ENCODE data around the gene EPS8.
"Not testable (repeated sequence)": the region's sequence is repeated elsewhere in the genome, so short reads cannot be mapped to it uniquely, and the experiment has no call there.

Gene EPS8

GRCh38 chr12:15646581-15646980 is 142.6 kb downstream of the EPS8 start:
- no peak for DNase-seq (ENCODE audit: low read depth)

DNA sequence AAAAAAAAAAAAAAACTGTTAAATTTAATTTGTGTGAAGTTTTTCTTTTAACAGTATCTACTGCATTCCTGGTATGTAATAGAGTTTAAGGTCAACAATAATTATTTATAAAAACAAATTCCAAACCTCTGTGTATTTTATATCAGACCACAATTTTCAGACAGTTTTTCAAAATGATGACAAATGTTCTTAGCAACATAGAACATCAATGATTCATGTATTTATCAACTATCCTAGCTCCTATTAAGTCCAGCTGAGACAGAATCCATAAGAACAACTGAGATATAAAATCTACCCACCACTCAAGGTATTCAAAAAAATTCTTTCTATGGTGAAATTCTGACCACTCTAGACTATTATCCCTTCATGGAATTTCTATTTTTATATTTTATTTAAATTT is 144.5 kb downstream of the EPS8 start:
- no peak for DNase-seq (ENCODE audit: low read depth)

DNA sequence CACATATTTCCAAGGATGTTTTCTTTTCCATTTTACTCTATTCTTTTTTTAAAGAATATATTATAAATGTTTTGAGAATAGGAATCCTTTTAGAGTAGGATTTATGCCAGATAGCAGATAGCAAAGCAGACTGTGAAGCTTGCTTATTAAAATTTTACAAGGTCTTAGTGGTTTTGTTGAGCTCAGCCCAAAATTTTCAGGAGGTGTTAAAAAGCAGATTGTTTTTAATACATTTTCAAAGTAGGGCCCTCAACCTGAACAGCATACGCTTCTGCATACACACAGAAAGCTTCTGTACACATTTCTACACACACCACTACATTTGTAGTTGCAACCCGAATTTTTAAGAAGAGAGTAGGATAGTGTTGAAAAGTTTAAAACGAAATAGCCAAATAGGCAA is 151.0 kb downstream of the EPS8 start:
- no peak for DNase-seq (ENCODE audit: low read depth)

DNA sequence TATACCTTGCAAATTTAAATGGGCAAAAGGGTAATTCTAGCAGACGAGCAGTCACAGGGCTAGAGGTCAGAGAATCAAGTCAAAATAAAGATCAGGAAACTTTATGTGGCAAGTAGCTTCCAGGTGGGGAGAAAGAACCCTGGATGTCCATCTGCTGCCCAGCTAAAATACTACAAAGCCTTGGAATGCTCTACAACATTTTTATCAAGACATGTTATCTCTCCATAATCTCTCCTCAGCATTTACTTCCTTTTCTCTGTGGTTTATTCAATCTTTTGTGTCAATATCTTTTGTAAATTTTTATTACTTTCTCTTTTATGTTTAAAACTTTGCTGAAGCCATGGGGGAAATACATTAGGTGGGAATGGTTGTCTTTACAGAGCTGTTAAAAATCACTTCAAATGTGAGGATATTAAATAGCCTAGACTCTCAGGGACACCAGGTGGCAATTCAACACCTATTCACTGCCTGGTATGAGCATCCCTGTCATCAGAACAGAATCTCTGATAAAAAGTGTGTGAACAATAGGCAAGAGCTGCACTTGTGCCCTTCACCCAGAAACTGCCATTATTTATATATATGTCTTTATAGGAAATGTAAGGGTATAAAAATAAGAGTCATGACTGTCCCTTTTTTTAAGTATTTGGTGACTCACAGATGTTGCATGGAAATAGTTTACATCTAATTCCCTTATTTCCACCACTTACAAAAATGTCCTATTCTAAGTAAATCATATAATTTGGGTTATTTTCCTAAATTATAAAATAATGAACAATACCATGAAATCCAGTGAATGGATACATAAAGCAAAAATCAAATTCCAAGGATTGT is 152.9 kb downstream of the EPS8 start:
- no peak for DNase-seq (ENCODE audit: low read depth)

- no peak for DNase-seq (ENCODE audit: low read depth)
Observed at GRCh38 chr12:15634010-15634683, 155.0 kb downstream of the EPS8 start.

GRCh38 chr12:15633201-15633600 is 156.0 kb downstream of the EPS8 start:
- no peak for DNase-seq (ENCODE audit: low read depth)

DNA sequence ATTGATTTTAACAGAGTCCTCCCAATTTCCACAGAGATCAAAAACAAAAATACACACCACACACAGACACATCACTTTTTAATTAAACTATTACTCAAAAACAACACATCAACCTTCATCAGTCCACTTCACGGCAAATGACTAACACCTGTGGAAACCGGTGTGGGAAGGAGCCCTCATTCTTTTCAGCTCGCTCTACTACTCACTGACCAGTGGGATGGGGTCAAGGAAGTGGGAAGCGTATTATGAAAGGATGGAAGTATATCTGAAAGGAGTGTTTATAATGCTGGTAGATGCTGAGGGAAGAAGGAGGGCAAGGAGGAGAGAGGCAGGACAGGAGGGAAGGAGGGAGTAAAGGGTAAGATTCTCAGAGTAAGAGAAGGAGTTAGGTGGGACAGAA is 156.5 kb downstream of the EPS8 start:
- DNase-seq (ENCODE audit: low read depth), result no peak

DNA sequence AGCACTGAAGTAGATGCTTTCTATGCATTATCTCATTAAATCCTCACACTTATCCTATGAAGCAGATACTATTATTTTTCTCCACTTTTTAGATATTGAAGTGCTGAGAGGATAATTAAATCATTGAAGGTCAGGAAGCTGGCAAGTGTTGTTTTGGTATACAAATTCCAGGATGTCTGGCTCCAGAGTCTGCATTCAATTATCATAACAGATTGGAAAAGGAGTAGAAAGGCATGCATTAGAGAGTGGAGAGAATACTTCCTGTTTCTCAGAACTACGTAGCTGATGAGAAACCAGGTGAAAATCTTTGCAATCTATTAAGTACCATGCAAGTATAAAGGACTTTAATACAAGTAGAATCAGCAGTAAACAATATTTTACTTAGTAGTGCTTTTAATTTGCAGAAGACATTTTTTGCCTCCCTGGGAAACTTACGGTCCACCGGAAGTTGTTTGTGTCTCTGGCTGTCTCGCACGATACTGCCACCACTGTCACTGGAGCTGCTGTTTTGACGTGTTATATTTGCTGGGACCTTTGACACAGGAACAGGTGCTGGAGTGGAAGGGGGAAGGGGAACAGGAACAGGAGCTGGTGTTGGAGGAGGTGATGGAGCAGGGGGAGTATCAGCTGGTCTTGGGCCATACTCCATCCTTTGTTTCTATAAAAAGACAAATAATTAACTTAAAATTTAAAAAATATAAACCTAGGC is 158.0 kb downstream of the EPS8 start:
- DNase-seq (ENCODE audit: low read depth), result no peak

DNA sequence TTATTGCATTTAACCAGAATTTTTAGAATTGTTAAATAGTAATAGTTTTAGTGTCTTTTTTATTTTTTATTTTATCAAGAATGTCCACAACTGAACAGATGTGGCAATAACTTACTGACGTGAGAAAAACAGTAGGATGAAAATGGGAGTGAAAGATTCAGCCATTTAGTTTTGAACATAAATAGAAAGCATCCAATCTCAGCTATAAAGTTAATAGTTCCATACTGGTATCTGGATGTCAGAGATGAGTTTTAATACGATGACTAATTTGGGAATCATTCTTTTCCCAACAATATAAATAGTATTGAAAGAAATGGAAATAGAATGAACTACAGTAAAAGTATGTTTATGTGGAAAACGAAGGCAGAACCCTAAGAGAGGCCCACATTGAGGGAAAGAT is 159.4 kb downstream of the EPS8 start:
- peak; percentile 47 for DNase-seq (ENCODE audit: low read depth)

DNA sequence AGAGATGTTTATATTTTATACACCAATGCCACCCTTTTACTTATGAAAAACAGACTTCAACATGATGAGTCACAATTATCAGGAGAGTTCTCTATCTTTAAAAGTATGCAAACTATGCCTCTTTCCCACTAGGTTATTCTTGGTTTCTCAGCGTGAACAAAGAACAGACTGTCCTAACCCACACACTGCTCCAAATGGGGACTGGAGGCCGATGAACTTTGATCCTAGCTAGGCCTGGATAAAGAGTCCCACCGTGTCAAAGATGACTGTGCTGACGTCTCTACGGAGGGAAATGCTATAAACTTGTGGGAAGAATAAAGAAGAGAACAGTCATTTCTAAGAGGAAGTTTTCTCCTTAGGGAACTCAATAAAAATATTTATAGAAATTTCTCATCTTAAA is 160.1 kb downstream of the EPS8 start:
- peak; percentile 93 for DNase-seq (ENCODE audit: low read depth)

DNA sequence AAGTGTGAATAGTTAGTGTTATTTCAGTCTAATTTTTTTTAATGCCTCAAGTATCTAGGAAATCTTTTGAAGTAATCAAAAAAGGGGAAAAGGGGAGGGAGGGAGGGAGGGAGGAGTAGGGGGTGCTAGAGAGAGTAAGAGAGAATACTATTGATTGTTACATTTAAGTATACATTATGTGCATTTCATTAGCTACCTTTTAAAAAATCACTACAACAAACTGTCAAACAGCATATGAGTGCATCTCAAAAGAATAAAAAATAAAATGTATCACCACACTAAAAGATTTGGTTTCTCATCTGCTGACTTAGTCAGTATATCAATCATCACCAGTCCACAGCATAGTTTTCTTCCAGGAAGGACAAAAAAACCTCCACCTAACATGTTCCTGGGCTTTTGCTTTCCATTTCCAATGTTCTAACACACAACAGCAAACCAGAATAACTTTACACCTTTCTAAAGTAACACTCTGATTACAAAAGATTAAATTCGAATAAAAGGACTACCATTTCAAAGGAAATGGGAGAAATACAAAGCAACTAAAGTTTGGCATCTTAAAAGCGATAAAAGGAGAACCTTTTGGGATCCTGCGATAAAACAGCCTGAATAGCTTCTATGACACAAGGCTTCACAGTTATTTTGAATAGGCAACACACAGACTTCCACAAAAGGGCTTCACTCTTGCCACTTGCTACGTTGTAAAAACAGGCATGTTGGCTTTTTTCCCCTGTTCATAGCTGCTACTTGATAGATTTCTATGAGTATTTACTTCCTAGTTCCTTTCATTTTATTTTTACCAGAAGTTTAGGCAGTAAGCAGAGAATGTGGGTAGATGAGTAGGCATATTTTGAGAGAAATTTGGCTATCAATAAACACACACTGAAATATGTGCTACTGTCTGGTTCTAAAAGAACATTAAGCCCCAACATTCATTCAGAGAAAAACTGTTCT is 160.9 kb downstream of the EPS8 start:
- peak; percentile 42 for DNase-seq (ENCODE audit: low read depth)

DNA sequence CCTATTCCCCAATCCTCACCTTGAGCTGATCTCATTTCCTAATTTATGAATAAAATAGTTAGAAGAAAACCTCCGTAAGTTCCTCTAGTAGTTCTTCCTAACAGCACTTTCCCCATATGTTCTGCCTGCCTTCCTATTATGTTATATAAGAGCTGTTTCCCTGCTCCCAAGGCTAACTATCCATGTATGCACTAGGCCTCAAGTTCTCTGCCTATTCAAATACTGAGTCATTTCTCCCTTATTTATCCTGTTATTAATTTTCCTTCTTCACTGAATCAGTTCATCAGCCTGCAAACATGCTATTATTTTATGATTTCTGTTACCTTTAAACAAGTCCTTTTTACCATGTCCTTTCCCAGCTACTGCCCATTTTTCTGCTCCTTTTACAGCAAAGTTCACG is 164.1 kb downstream of the EPS8 start:
- DNase-seq (ENCODE audit: low read depth), result no peak

DNA sequence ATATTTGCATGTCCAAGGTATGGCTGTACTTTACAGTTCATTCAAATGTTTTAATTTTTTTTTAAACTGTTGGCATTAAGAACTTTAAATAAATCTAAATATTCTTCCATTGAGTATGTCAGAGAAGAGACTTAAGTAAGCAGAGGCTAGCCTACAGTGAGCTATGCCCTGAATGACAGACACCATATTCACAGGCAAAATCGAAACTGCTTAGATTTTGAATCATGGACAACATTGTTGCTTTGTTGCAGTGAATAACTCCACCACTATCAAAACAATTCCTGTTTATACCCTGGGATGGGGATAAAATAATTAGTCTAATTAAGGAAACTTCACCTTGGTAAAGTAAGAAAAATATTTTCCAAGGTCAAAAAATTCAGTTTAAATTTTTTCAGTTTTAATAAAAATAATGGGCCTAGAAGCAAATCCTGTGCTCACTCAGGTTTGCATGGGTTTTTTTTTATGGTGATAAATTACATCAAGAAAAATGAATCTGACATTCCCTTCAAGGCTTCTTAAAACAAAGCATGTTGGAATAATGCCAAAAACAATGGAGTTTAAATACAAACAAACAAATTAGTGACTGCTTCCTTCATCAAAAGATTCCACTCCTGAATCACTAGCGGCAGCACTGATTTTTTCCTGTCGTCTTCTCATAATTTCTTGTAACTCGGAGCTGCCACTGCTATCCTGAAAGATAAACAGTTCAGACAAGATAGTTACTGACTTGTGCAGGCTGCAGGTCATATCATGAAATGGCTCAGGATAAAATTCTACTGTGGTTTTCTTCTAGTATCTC is 168.2 kb downstream of the EPS8 start:
- no peak for DNase-seq (ENCODE audit: low read depth)

DNA sequence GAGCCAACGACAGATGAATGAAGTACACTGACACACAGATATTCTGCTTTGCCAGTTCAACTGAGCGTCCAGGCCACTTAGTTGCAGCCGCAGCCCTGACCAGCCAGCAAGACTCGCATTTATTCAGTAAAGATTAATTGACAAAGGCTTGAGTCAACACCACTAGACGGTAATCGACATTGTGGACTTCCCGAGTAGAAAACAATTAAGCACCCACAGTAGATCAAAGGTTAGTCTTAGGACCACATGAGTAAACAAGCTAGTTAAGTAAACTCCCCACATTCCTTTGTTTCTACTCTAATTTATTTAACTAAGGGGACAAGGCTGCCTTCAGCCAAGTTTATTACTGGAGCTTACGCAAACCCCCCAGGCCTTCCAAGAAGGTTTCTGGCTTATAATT is 172.7 kb downstream of the EPS8 start:
- not testable (repeated sequence) for DNase-seq (ENCODE audit: low read depth)

DNA sequence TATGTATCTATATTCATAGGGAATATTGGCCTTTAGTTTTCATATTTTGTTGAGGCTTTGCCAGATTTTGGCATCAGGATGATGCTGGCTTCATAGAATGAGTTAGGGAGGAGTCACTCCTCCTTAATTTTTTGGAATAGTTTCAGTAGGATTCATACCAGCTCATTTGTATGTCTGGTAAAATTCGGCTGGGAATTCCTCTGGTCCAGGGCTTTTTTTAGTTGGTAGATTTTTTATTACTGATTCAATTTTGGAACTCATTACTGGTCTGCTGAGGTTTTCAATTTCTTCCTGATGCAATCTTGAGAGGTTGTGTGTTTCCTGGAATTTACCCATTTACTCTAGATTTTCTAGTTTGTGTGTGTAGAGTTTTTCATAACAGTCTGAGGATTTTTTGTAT is 175.2 kb downstream of the EPS8 start:
- peak; percentile 55 for DNase-seq (ENCODE audit: low read depth)

DNA sequence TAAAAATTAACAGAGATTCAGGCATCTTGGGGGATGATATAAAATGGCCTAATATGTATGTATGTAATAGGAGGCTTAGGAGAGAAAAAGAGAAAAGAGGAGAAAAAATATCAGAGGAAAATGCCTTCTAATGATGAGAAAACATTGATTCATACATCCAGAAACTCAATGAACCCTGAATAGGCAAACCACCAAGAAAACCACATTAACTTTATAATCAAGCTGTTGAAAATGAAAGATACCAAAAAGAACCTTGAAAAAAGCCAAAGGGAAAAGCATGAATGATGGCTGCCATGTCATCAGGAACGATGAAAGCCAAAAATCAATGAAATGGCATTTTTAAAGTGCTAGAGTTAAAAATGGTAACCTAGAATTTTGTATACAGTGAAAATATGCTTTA is 180.2 kb downstream of the EPS8 start:
- no peak for DNase-seq (ENCODE audit: low read depth)

DNA sequence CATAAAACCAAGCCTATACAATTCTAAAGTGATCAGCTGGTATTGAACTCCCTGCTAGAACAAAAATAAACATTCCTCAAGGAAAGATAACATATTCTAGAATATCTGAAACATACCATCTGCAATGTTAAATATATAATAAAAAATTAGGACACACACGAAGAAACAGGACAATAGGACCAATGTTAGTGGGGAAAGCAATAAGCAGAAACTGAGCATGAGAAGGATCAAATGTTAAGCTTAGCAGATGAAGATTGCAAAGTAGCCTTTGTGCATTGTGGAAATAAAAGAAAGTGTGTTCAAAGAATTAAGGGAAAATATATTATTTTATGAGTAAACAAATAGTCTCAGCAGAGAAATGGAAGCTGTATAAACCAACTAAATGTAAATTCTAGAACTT is 180.8 kb downstream of the EPS8 start:
- DNase-seq (ENCODE audit: low read depth), result no peak

GRCh38 chr12:15605881-15606590 is 183.2 kb downstream of the EPS8 start:
- DNase-seq (ENCODE audit: low read depth), result no peak

DNA sequence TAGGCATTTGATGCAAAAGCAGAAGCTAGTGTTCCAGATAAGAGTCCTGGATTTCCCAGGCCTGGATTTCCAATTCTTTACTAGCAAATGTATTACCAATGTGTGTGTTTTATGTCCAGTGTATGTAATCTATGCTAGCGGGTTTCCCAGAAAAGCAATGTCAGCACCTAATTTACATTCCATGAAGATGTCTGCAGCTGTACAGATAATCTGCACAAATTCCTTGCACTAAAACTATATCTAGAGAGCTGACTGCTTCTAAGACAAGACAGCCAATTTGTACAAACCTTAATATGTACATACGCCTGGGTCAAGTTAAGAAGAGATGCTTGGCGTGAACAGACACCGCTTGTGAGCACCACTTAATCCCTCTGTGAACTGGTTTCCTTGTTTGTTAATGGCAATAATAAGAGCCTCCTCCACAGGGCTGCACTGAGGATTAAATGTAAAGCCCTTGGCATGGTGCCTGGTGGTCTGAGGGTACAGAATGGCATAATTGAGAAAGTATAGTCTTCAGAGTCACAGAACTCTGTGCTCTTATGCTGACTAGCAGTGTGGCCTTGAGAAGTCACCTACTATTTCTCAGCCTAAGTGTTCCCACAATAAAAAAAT is 185.6 kb downstream of the EPS8 start:
- DNase-seq (ENCODE audit: low read depth), result no peak

Measured in GM04503 (cell line).